HepG2 (cell line): ENCODE results near the gene CERS1. TPM values are rescaled to one million over a fixed set of nuclear protein-coding genes. Genes with fewer than 3 reads are reported as not detected.
A peak's percentile ranks its signal among the peaks of the same experiment; 100 is the strongest.

ENCODE experiments used
- CREM ChIP-seq, 2 experiments: sonication (generic) in 1 of 2; formaldehyde crosslinking in 1 of 2; IDR thresholded peaks; 2 replicates each; pipeline versions ENCODE4 v1.4.0 to v1.6.1; 2016 to 2020; ENCODE audit warnings: antibody characterized with exemption in 1 of 2, mild to moderate bottlenecking in 1 of 2, missing genetic modification reagents in 1 of 2
- KDM2A ChIP-seq: sonication (generic); formaldehyde crosslinking; IDR thresholded peaks from 2 replicates; pipeline ENCODE4 v1.4.0; 2020; ENCODE audit warnings: low read depth, missing genetic modification reagents, borderline replicate concordance
- KDM3A ChIP-seq: IDR thresholded peaks from 2 replicates; pipeline ENCODE4 v1.6.1; 2018; ENCODE audit warnings: low read depth, missing compliant biosample characterization
- KLF16 ChIP-seq, 2 experiments: sonication (generic) in 1 of 2; formaldehyde crosslinking in 1 of 2; IDR thresholded peaks; 2 replicates each; pipeline versions ENCODE4 v1.6.1 to v1.8.0; 2016 to 2023; ENCODE audit warnings: missing genetic modification reagents in 2 of 2, missing compliant biosample characterization in 1 of 2
- NR1H2 ChIP-seq: sonication (generic); formaldehyde crosslinking; IDR thresholded peaks from 2 replicates; pipeline ENCODE4 v1.8.1; 2022; ENCODE audit warnings: low read depth, missing genetic modification reagents, borderline replicate concordance
- PTBP1 ChIP-seq: fragments of 200-400 bp; formaldehyde crosslinking; IDR thresholded peaks from 2 replicates; pipeline ENCODE4 v1.6.1; 2018; ENCODE audit warnings: low read length, low read depth; ENCODE audit not compliant: poor library complexity, severe bottlenecking
- SP140L ChIP-seq: sonication (generic); formaldehyde crosslinking; IDR thresholded peaks from 2 replicates; pipeline ENCODE4 v1.4.0; 2020; ENCODE audit warnings: missing genetic modification reagents, borderline replicate concordance
- SPEN ChIP-seq: sonication (generic); formaldehyde crosslinking; IDR thresholded peaks from 2 replicates; pipeline ENCODE4 v1.5.1; 2020; ENCODE audit warnings: low read depth, mild to moderate bottlenecking, missing genetic modification reagents
- SYNCRIP ChIP-seq: fragments of 200-400 bp; formaldehyde crosslinking; IDR thresholded peaks from 2 replicates; pipeline ENCODE4 v1.6.1; 2018; ENCODE audit warnings: mild to moderate bottlenecking, low read depth, low read length; ENCODE audit not compliant: insufficient read depth
- THAP11 ChIP-seq: IDR thresholded peaks from 2 replicates; pipeline ENCODE4 v1.6.1; 2016; ENCODE audit warnings: missing biosample characterization, missing genetic modification reagents
- TSC22D2 ChIP-seq: sonication (generic); formaldehyde crosslinking; IDR thresholded peaks from 2 replicates; pipeline ENCODE4 v1.5.1; 2020; ENCODE audit warnings: missing genetic modification reagents, mild to moderate bottlenecking, borderline replicate concordance
- ZFY ChIP-seq: sonication (generic); formaldehyde crosslinking; IDR thresholded peaks from 2 replicates; pipeline ENCODE4 v1.4.0; 2020; ENCODE audit warnings: missing genetic modification reagents
- ZNF253 ChIP-seq: sonication (generic); formaldehyde crosslinking; IDR thresholded peaks from 2 replicates; pipeline ENCODE4 v1.8.0; 2022; ENCODE audit warnings: mild to moderate bottlenecking, missing genetic modification reagents, borderline replicate concordance
- ZNF639 ChIP-seq: conservative IDR thresholded peaks from 2 replicates; pipeline ENCODE4 v1.6.1; 2018; ENCODE audit warnings: missing genetic modification reagents
- ZSCAN20 ChIP-seq: sonication (generic); formaldehyde crosslinking; IDR thresholded peaks from 2 replicates; pipeline ENCODE4 v1.4.0; 2020; ENCODE audit warnings: missing genetic modification reagents, mild to moderate bottlenecking, borderline replicate concordance
- polyA plus RNA-seq, 8 experiments: library from polyadenylated mRNA; depleted of rRNA in 3 of 8; stranded (reverse) in 7 of 8; unstranded in 1 of 8; fragments of >200 nt; fragmentation: Illumina TruSeq in 4 of 8; extraction: Trizol in 4 of 8; gene quantifications; 2 replicates each; pipeline versions ENCODE4 v1.2.1 to v1.2.3, GENCODE V29; 2011 to 2016; ENCODE audit warnings: low read depth in 4 of 8, missing spikeins in 1 of 8, mixed read lengths in 1 of 8; ENCODE audit not compliant: insufficient read depth in 1 of 8
- total RNA-seq, 5 experiments: library from RNA; depleted of rRNA; stranded (reverse); fragments of >200 nt; fragmentation: Illumina TruSeq; extraction: Trizol; gene quantifications; 2 replicates each; pipeline ENCODE4 v1.2.3, GENCODE V29; 2016; ENCODE audit warnings: low read depth in 1 of 5
- TF ChIP-seq, protein P1 (sequence below): sonication (generic); formaldehyde crosslinking; IDR thresholded peaks from 2 replicates; pipeline ENCODE4 v1.4.0; 2020; ENCODE audit warnings: mild to moderate bottlenecking, missing genetic modification reagents
- TF ChIP-seq, protein P2 (sequence below): sonication (generic); formaldehyde crosslinking; IDR thresholded peaks from 2 replicates; pipeline ENCODE4 v1.4.0; 2020; ENCODE audit warnings: missing genetic modification reagents, borderline replicate concordance
- TF ChIP-seq, protein P3 (sequence below): IDR thresholded peaks from 2 replicates; pipeline ENCODE4 v1.6.1; 2016; ENCODE audit warnings: low read depth
- TF ChIP-seq, protein P4 (sequence below): sonication (generic); formaldehyde crosslinking; IDR thresholded peaks from 2 replicates; pipeline ENCODE4 v1.4.0; 2020; ENCODE audit warnings: missing genetic modification reagents

The CERS1 gene
- total and polyA plus RNA-seq, 2 of the 13 experiments (the other 11 are each of a cell fraction or from before 2014, with no cell fraction given): 4.6 to 9.8 TPM

GRCh38 chr19:18895038-18895823, 727 bp downstream of the CERS1 start (continued):
- TF ChIP-seq CREM (IDR thresholded peaks at IDR 0.05) (no peak), CREM (CRISPR knock-in tag; IDR thresholded peaks at IDR 0.05) (no peak), KLF16 (CRISPR knock-in tag; IDR thresholded peaks at IDR 0.05) (0 out of 4 replicates have a peak, but pooled peaks of 1 of the 2 experiments have one; percentile 50), ZNF253 (no peak), SYNCRIP (no peak), ZFY (CRISPR knock-in tag) (peak; percentile 71; the same call in 1 of the 2 replicates), ZSCAN20 (no peak), SP140L (CRISPR knock-in tag) (no peak), KDM3A (CRISPR knock-in tag) (no peak), TSC22D2 (CRISPR knock-in tag) (no peak), PTBP1 (no peak), ZNF639 (CRISPR knock-in tag) (no peak), KDM2A (no peak; the same call in 1 of the 2 replicates), SPEN (CRISPR knock-in tag) (no peak; the same call in 1 of the 2 replicates), THAP11 (CRISPR knock-in tag) (peak; percentile 59; the same call in 1 of the 2 replicates), NR1H2 (CRISPR knock-in tag) (no peak)
- TF ChIP-seq, protein P1, sequence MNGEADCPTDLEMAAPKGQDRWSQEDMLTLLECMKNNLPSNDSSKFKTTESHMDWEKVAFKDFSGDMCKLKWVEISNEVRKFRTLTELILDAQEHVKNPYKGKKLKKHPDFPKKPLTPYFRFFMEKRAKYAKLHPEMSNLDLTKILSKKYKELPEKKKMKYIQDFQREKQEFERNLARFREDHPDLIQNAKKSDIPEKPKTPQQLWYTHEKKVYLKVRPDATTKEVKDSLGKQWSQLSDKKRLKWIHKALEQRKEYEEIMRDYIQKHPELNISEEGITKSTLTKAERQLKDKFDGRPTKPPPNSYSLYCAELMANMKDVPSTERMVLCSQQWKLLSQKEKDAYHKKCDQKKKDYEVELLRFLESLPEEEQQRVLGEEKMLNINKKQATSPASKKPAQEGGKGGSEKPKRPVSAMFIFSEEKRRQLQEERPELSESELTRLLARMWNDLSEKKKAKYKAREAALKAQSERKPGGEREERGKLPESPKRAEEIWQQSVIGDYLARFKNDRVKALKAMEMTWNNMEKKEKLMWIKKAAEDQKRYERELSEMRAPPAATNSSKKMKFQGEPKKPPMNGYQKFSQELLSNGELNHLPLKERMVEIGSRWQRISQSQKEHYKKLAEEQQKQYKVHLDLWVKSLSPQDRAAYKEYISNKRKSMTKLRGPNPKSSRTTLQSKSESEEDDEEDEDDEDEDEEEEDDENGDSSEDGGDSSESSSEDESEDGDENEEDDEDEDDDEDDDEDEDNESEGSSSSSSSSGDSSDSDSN: peak; percentile 90
- TF ChIP-seq, protein P2, sequence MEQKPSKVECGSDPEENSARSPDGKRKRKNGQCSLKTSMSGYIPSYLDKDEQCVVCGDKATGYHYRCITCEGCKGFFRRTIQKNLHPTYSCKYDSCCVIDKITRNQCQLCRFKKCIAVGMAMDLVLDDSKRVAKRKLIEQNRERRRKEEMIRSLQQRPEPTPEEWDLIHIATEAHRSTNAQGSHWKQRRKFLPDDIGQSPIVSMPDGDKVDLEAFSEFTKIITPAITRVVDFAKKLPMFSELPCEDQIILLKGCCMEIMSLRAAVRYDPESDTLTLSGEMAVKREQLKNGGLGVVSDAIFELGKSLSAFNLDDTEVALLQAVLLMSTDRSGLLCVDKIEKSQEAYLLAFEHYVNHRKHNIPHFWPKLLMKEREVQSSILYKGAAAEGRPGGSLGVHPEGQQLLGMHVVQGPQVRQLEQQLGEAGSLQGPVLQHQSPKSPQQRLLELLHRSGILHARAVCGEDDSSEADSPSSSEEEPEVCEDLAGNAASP (CRISPR knock-in tag): 0 out of 2 replicates have a peak, but pooled peaks have one; percentile 17
- TF ChIP-seq, protein P3, sequence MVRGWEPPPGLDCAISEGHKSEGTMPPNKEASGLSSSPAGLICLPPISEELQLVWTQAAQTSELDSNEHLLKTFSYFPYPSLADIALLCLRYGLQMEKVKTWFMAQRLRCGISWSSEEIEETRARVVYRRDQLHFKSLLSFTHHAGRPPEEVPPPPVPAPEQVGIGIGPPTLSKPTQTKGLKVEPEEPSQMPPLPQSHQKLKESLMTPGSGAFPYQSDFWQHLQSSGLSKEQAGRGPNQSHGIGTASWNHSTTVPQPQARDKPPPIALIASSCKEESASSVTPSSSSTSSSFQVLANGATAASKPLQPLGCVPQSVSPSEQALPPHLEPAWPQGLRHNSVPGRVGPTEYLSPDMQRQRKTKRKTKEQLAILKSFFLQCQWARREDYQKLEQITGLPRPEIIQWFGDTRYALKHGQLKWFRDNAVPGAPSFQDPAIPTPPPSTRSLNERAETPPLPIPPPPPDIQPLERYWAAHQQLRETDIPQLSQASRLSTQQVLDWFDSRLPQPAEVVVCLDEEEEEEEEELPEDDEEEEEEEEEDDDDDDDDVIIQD (CRISPR knock-in tag): no peak
- TF ChIP-seq, protein P4, sequence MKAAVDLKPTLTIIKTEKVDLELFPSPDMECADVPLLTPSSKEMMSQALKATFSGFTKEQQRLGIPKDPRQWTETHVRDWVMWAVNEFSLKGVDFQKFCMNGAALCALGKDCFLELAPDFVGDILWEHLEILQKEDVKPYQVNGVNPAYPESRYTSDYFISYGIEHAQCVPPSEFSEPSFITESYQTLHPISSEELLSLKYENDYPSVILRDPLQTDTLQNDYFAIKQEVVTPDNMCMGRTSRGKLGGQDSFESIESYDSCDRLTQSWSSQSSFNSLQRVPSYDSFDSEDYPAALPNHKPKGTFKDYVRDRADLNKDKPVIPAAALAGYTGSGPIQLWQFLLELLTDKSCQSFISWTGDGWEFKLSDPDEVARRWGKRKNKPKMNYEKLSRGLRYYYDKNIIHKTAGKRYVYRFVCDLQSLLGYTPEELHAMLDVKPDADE (CRISPR knock-in tag): no peak
